HG02885 (cell line): ENCODE measurements around the gene ZFHX3.

Experiments used
- ATAC-seq: cut with Tn5 transposase; IDR thresholded peaks from one replicate; pipeline ENCODE4 v1.9.1; 2021; ENCODE audit warnings: mild to moderate bottlenecking; ENCODE audit not compliant: unreplicated experiment, poor library complexity

The ZFHX3 gene

DNA sequence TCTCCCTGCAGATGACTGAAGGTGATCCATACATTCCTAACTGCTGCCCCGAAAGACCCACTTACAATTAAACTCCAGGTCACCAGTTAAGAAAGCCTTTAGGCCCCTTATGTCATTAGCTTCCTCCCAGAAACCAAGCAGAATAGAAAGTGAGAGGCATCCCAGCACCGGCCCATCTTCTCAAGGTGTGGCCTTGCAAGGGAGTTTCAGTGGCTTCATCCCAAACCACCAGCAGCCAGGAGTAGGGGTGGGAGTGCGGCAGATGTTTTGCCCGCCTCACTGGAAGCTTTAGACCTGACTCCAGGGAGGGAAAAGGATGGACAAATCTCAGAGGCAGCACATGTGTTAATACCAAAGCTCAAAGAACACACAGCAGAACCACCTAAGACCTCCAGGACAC is 5.1 kb downstream of the ZFHX3 start:
- no peak for ATAC-seq

DNA sequence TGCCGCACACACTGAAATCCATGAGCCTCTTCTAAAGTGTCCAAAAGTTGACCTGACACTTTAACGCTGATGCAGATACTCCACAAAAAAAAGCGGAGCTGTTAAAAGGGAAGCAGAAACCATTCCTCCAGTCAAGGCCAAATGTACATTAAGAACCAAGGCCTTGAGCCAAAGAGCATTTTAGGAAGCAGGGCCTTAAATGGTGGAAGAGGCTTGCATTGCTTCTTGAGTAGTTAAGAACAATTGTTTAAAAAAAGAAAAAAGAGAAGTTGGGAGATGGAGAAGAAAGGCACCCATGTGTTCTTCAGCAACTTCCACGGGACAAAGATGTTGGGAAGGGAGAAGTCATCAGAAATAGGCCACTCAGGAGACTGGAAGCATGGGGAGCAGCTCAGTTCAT is 6.3 kb downstream of the ZFHX3 start:
- no peak for ATAC-seq

DNA sequence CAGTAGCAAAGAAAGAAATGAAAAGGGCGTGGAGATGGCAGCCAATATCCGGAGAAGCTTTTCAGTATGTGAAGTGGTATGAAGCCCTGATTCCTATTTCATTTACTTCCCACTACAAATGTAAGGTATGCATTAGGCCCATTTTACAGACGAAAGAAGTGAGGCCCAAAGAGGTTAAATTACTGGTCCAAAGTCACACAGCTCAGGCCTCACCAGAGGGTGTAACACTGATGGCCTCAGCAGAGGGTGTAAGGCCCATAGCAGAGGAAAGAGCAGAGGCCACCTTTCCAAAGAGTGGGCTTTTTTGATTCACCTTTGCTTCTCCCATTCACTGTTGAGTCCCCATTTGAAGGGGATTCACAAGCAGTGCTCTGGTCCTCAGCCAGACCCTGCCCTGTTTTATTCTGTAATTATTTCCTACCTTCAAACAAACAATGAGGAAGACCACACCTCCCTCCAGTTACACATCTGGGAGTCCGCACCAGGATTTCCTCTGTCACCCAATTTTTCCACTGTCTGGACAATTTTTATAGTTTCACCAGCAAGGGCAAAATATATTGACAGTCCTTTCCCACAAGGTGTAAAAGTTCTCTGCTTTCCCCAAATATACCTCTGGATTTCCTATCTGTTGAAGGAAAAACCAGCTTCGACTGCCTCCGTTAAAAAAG is 7.1 kb downstream of the ZFHX3 start:
- no peak for ATAC-seq

DNA sequence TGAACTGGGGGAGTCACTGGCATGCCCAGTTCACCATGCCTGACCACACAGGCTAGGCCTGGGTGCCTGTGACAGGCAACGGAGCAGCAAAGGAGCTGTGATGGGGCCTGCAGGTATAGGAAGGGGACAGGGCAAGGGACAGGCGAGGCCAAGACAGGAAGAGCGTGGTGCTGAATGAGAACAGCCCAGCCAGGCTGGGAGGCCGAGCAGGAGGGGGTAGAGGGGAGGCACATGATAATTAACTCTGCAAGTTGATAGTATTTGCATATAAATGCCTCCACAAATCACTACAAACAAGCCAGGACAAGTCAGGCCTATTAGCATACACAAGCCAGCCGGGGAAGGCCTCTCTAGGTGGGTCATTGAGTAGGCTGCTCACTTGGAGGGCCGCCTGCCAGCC is 7.8 kb downstream of the ZFHX3 start:
- no peak for ATAC-seq

DNA sequence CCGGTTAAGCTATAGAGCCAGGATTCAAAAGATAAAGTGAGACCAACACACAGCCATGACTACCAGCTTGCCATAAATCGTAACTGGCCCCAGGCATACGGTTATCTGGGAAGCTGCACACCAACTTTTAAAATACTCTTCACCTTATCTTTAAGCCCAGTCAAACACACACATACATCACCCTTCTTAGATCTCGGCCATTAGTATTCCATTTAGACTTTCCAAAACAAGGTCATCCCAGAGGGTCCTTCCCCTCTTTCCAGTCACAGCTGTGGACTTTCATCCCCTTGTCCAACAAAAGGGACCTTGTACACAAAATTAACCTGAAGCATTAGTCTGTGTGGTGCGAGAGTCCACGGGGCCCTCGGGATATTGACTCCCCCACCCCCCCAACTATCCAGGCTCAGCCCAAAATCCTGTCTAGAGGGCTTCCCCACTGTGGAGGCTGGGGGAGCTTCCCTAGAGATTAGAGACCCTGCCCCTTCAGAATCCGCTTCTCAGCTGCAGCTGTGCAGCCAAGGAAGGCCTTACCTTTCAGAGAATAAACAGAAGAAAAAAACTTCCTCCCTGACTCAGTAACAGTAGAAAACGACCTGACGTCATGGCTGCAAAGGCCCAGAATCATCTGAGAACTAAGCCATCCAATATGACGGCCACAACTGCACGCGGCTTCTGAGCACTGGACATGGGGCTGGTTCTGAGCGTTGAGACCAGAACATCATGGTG is 9.9 kb downstream of the ZFHX3 start:
- no peak for ATAC-seq

DNA sequence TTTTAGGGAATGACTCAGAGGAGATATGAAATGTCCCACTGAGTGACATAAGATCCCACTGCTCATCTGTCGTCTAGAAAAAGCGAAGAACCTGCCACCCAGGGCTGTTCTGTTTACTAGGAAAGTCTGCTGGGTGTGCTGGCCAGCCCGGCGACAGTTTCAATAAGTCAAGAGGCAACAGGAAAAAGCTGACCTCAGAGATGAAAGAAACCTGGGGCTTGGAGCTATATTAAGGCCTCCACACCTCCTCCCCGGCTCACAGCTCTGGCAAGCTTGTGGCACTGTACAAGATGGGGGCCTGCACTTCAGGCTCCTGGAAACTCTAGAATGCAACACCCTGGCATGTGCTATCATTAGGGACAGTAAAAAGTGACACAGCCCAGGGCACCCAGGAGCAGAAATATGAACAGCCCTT is 10.6 kb downstream of the ZFHX3 start:
- ATAC-seq = peak; percentile 30

DNA sequence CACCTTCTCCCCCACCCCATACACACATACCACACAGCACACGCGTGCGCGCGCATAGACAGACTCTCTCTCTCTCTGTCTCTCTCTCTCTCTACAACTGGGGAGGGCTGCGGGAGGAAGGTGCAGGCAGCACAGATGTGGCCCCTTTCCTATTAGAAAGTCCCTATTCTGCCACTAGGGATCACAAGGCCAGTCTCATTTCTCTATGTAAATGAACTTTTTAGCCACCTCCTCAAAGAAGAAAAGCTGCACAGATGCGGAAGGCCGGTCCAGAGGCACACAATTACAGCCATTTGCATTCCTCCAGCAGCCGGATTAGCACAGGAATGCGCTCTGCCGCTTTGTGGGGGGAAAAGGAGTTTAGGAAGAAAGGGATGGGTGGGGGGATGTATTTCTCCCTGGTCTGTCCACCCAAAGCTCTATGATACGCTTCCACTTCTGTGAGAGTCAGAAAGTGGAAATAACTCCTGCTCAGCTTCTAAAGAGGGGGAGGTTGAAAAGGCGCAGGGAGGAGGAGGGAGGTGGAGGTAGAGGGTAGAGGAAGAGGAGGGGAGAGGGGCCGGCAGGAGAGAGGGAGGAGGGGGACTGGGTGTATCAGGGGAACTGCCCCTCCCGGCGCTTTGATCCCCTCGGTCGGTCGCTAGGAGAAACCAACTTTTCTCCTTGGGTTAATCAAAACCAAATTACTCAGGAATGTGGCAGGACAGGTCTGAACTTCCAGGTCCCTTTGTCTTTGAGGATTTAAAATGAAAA is 11.7 kb downstream of the ZFHX3 start:
- ATAC-seq = peak; percentile 76

DNA sequence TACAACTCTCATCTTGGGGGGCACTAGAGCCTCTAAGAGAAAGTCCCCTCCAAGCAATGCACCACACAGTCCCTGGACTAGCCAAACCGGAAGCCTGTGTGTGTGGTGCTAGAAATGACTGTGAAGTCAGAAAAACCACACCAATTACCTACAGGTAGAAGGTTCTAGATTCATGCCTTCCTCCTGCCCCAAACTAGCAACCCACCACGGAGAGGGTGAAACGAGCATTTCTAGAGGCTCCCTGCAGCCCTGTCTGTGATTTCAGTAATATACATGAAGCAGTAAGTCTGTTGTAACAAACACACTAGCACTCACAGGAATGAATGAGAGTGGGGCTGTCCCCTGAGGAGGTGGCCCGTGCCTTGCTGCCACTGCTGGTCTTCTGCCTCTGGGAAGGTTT is 13.6 kb downstream of the ZFHX3 start:
- no peak for ATAC-seq

DNA sequence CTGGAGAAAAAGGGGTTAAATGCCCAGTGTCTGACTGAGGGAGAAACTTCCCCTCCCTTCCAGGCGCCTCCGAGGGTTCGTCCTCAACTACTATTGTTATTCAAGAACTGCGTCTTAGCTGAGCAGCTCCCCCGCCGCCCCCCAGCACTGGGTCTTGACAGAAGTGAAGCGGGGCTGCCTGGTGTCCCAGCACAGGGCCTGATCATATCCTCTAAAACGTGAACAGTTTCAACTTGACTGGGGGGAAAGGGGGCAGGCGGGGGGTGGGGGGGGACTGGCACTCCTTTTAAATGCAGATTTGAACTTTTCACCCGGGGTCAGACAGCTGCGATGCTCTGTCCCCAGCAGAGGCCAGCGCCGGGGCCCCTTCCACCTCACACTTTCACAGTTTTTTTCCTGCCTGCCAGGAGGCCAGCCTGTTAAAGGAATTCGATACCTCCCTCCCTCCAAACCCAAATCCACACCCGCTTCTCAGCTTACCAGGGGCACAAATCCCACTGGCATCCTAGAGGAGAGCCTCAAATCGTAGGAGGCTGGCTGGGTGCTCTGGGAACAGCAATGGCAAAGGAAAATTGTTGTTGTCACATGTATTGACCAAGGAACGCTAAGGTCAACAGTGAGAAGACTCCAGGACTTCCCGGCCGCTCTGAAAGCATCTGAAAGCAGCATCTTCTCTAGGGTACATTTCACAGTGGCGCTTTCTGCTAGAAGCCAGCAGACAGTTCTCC is 14.5 kb downstream of the ZFHX3 start:
- ATAC-seq = no peak

DNA sequence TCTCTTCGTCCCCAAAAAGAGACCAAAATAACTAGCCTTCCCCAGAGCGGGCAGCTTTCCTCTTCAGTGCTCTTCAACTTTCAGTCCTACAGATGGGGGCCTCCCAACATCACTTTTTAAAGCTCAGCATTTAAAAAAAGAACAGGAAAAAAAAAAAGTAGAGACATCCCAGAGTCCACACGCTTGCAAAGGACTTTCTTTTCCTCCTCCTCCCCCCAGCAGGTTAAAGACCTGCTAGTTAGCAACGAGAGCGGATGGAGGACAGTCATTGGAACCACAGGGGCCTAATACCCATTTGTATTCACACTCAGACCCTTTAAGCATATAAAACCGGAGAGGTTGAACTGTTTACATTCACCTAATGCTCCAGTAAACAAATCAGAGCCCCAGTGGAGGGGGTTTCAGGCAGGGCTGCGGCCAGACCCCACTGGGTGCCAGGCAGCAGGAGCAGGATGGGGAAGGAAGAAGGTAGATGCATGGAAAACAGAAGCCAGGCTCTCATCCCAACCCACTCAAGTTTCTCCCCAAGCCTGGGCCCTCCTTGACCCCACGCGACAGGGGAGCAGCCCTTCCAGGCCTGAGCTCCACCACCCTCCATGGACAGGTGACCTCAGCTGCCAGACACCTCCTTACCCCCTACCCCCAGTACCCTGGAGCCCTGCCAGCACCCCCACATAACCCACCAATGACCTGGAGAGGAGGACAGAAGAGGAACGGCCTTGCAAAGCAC is 15.2 kb downstream of the ZFHX3 start:
- peak; percentile 32 for ATAC-seq

DNA sequence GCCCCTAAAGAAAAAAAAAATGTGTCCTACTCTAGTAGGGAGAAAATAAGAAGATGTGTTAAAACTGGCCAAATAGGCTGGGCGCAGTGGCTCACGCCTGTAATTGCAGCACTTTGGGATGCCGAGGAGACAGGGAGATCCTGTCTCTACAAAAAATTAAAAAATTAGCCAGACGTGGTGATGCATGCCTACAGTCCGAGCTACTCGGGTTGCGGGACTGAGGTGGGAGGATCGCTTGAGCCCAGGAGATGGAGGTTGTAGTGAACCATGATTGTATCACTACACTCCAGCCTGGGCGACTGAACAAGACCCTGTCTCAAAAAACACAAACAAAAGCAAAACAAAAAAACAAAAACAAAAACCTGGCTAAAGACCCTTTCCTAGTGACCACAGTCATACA is 15.9 kb downstream of the ZFHX3 start:
- no peak for ATAC-seq

DNA sequence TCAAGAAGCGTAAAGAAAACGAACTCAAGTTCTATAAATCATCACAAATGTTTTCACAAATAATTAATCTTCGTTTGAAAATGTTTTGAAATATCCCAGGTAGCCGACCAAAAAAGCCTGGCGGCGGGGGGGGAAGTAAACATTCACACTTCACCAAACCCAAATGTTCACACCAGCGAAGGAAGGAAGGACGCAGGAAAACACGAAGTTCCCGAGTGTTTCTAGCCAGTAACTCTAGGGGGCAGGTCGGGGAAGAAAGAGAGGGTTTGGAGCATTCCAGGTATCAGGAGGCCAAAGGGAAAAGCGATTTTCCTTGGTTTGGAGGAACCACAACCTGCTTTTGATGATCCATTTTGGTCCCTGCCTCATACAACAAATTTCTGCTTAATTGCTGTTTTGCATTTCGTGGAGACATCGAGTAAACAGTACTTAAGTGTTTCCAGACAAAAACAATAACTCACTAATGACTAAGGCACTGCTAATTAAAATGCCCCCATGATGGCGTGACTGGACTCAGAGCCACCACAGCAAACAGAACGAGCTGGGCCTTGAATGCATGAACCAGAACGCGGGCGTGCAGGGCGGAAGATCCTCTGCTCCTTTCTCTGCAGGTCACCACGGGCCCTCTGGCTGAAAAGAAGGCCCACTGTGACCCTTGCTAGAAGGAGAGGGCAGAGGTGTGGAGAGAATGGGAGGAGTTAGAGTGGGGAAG is 16.6 kb downstream of the ZFHX3 start:
- no peak for ATAC-seq

DNA sequence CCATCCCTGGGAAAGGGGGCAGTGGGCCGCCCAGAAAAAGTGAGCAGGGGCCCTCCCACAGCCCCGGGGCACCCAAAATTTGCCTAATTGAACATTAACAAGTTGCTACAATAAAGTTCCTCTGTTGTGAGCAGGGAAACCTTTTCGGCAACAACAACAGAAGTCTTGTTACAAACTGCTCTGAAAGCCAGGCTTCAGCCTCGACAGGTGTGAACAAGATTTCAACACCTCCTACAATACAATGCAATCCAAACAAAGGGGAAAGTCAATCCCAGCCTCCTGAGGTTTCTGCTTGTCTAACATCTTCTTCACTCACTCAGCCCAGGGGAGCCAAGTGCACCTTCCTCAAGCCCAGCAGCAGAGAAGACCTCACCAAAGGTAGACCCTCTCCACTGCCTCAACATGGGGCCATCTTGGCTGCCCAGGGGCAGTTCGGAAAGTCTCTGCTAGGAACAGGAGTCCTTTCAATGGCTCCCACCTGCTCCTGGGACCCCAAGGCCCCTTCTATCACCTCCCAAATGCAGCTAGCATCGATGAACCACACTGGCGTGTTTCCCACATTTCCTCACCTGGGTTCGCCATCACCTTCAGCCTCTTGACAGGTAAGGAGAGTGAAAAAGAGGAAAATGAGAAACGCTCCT is 19.1 kb downstream of the ZFHX3 start:
- ATAC-seq = no peak

DNA sequence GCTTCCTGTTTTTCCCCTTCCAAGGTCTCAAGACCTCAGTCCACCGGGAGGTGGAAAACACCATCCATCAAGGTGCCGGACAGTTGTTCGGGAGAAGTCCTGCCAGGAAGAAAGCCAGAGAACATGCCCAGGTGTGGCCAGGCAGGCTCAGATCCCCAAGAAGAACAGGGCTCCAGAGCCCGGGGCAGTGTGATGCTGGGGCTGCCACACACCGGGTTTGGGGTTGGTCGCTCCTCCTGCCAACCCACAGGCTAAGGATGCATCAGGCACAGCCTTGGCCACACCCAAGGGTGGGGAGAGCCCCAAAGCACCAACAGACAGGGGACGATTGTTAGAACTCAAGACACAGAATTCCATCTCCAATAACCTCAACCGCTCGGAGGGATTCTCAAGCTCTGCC is 19.7 kb downstream of the ZFHX3 start:
- no peak for ATAC-seq

DNA sequence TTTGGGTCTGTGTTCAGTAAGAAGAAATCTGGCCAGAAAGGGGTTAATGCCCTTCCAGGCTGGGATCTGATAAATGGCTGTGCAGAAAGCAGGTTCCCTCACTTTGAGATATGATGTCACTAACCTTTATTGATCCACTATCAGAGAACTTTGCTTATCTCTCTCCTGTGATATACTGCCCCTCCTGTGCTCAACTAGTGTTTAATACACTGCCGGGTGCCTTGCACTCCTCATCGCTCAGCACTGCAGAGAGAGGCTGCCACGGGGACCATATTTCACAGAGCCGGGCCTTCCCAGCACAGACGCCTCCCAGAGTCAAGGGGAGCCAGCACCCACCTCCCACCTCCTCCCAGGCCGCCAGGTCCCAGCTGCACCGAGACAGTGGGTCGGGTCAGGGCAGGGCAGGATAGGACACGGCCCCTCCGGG is 20.2 kb downstream of the ZFHX3 start:
- no peak for ATAC-seq

DNA sequence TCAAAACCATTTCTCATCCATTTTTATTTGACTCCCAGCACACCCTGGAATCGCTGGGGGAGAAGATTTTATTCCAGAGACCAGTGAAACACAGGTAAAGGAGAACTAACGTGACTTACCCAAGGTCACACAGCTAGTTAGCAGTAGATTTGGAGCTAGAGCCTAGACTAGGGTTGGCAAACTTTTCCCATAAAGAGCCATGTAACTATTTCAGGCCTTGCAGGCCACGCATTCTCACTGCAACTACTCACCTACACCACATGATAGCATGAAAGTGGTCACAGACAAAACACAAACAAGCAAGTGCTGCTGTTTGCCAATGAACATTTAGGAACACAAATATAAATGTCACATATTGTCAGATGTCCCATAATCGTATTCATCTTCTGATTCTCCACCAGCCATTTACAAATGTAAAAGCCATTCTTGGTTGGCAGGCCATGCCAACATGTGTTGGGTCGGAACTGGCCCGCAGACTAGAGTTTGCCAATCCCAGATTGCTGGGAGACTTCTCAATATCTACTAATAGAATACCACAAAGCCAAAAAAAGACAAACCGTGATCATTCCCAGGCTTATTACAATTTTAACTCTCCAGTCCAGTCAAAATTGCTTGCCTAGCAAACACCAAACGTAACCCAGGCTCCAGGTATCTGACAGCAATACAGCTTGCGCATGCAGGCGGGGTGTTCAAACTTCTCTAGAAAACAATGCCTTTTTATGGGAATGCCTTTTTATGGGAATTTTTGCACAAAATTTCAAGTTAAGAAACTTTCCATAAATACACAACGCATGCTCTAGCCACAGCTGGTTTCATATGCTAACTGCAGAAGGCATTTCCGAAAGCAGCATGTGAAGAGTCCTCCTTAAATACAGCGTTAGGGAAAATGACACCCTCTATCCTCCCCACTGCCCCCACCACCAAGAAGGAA is 20.9 kb downstream of the ZFHX3 start:
- ATAC-seq = no peak

DNA sequence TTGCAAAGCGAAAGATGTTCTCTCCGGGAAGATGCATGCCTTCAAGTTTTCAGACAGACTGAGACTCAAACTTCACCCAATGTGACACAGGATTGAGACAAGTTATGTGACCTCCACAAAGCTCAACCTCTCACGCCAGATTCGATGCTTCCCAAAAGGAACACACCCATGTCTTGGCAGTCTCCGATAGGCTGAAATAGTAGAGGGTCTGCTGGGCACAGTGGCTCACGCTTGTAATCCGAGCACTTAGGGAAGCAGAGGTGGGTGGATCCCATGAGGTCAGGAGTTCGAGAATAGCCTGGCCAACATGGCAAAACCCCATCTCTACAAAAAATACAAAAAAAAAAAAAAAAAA is 22.1 kb downstream of the ZFHX3 start:
- ATAC-seq = no peak
